Measurements from ENCODE around the gene TCEANC.
"Not testable (repeated sequence)": the region's sequence is repeated elsewhere in the genome, so short reads cannot be mapped to it uniquely, and the experiment has no call there.

TCEANC gene

GRCh38 chrX:13627306-13627705 lies 25.6 kb upstream of the TCEANC start:
- H3K27ac ChIP-seq (ENCODE audit: extremely low read depth, low read depth, low read length): no peak overlapping the region

GRCh38 chrX:13637224-13637623 lies 15.7 kb upstream of the TCEANC start:
- H3K4me1 ChIP-seq (ENCODE audit: control insufficient read depth, insufficient read depth, low read length); POLR2A ChIA-PET; H3K4me3 ChIP-seq (ENCODE audit: low read depth, low read length); H3K27ac ChIP-seq (ENCODE audit: extremely low read depth, low read depth, low read length); H3K9me3 ChIP-seq (ENCODE audit: control insufficient read depth, insufficient read depth, low read depth, low read length); H3K36me3 ChIP-seq (ENCODE audit: control insufficient read depth in 2 of 2, insufficient read depth in 1 of 2, low read length in 2 of 2): not testable (repeated sequence)
- CTCF ChIA-PET: interaction anchor here (0.9 kb wide), 1 partner anchor 9 kb away, joined by 5 read pairs; no protein-coding TSS in a partner anchor
- TF ChIP-seq SETDB1 (IDR thresholded peaks at IDR 0.05; ENCODE audit: insufficient read length, low read length): peak; percentile 89

More at GRCh38 chrX:13627306-13627705, 25.6 kb upstream of the TCEANC start:
- ChIA-PET POLR2A (interaction anchor here (1.3 kb wide), 1 partner anchor 108 kb away, joined by 3 read pairs; the partner anchor contains the start of gene OFD1), CTCF (interaction anchor here (2.2 kb wide), 1 partner anchor 19 kb away, joined by 12 read pairs; no protein-coding TSS in a partner anchor)
- no peaks in the 10 kb centered on the region; the same call in none of the 2 replicates for H3K9me3 ChIP-seq (ENCODE audit: control insufficient read depth, insufficient read depth, low read depth, low read length)
- H3K36me3 ChIP-seq (ENCODE audit: control insufficient read depth in 2 of 2, insufficient read depth in 1 of 2, low read length in 2 of 2): no peaks in the 10 kb centered on the region
- no peak overlapping the region for H3K4me3 ChIP-seq (ENCODE audit: low read depth, low read length)
- H3K4me1 ChIP-seq (ENCODE audit: control insufficient read depth, insufficient read depth, low read length): no peaks in the 10 kb centered on the region
- TF ChIP-seq ZNF514 (tag by site-specific recombination; IDR thresholded peaks at IDR 0.05): no peak
- no peak for TF ChIP-seq ZNF311 (tag by site-specific recombination; IDR thresholded peaks at IDR 0.05; ENCODE audit: borderline replicate concordance)
- TF ChIP-seq ZNF704 (tag by site-specific recombination; IDR thresholded peaks at IDR 0.05): no peak
- no peak for TF ChIP-seq ZNF549 (tag by site-specific recombination; IDR thresholded peaks at IDR 0.05)

GRCh38 chrX:13638021-13638420 lies 14.9 kb upstream of the TCEANC start:
- POLR2A ChIA-PET: no interaction called here
- no peak overlapping the region for H3K4me3 ChIP-seq (ENCODE audit: low read depth, low read length)
- no peaks in the 10 kb centered on the region; the same call in 1 of the 2 replicates for H3K4me1 ChIP-seq (ENCODE audit: control insufficient read depth, insufficient read depth, low read length)
- no peak for TF ChIP-seq ZNF37A (tag by site-specific recombination; IDR thresholded peaks at IDR 0.05)
- TF ChIP-seq ZNF202 (tag by site-specific recombination; IDR thresholded peaks at IDR 0.05; ENCODE audit: borderline replicate concordance): no peak
- no peak for TF ChIP-seq ZNF350 (tag by site-specific recombination; IDR thresholded peaks at IDR 0.05)
- TF ChIP-seq AEBP2 (tag by site-specific recombination; IDR thresholded peaks at IDR 0.05; ENCODE audit: borderline replicate concordance): no peak
- TF ChIP-seq ZNF610 (tag by site-specific recombination; IDR thresholded peaks at IDR 0.05; ENCODE audit: borderline replicate concordance): no peak
- no peak for TF ChIP-seq ZNF488 (tag by site-specific recombination; IDR thresholded peaks at IDR 0.05)
- no peak for TF ChIP-seq ZNF248 (tag by site-specific recombination; IDR thresholded peaks at IDR 0.05)
- no peak for TF ChIP-seq ZNF223 (tag by site-specific recombination; IDR thresholded peaks at IDR 0.05)
- no peak for TF ChIP-seq ZNF211 (tag by site-specific recombination; IDR thresholded peaks at IDR 0.05; ENCODE audit: low read depth)
- no peak for TF ChIP-seq PRDM4 (tag by site-specific recombination; IDR thresholded peaks at IDR 0.05)
- no peak for TF ChIP-seq ZNF561 (tag by site-specific recombination; IDR thresholded peaks at IDR 0.05; ENCODE audit: borderline replicate concordance)
- no peak for TF ChIP-seq ZBTB11 (tag by site-specific recombination; conservative IDR thresholded peaks at IDR 0.05; ENCODE audit: low read depth)
- no peak for TF ChIP-seq GLI2 (tag by site-specific recombination; IDR thresholded peaks at IDR 0.05; ENCODE audit: borderline replicate concordance, low read depth)
- no peak for TF ChIP-seq HOXA7 (CRISPR knock-in tag; IDR thresholded peaks at IDR 0.05; ENCODE audit: borderline replicate concordance)
- no peak for TF ChIP-seq ZNF324 (tag by site-specific recombination; IDR thresholded peaks at IDR 0.05)
- TF ChIP-seq FEZF1 (tag by site-specific recombination; IDR thresholded peaks at IDR 0.05): no peak
- no peak for TF ChIP-seq ZNF366 (tag by site-specific recombination; conservative IDR thresholded peaks at IDR 0.05)
- no peak for TF ChIP-seq ZNF10 (tag by site-specific recombination; IDR thresholded peaks at IDR 0.05)
- no peak overlapping the region for H3K27ac ChIP-seq (ENCODE audit: extremely low read depth, low read depth, low read length)
- no peaks in the 10 kb centered on the region for H3K9me3 ChIP-seq (ENCODE audit: control insufficient read depth, insufficient read depth, low read depth, low read length)
- CTCF ChIA-PET: no interaction called here
- no peaks in the 10 kb centered on the region for H3K36me3 ChIP-seq (ENCODE audit: control insufficient read depth in 2 of 2, insufficient read depth in 1 of 2, low read length in 2 of 2)
